Kidney tubule cell (primary cell): Measurements from ENCODE around the gene FAM8A1.
A peak's percentile ranks its signal among the peaks of the same experiment; 100 is the strongest.
"Not testable (repeated sequence)": the region's sequence is repeated elsewhere in the genome, so short reads cannot be mapped to it uniquely, and the experiment has no call there.

Experiments used
- DNase-seq: peaks from one replicate; pipeline ENCODE4 v3.0.0-alpha.2; 2018; ENCODE audit warnings: low spot score

Gene FAM8A1, protein sequence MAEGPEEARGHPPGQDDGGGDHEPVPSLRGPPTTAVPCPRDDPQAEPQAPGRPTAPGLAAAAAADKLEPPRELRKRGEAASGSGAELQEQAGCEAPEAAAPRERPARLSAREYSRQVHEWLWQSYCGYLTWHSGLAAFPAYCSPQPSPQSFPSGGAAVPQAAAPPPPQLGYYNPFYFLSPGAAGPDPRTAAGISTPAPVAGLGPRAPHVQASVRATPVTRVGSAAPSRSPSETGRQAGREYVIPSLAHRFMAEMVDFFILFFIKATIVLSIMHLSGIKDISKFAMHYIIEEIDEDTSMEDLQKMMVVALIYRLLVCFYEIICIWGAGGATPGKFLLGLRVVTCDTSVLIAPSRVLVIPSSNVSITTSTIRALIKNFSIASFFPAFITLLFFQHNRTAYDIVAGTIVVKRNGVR

DNA sequence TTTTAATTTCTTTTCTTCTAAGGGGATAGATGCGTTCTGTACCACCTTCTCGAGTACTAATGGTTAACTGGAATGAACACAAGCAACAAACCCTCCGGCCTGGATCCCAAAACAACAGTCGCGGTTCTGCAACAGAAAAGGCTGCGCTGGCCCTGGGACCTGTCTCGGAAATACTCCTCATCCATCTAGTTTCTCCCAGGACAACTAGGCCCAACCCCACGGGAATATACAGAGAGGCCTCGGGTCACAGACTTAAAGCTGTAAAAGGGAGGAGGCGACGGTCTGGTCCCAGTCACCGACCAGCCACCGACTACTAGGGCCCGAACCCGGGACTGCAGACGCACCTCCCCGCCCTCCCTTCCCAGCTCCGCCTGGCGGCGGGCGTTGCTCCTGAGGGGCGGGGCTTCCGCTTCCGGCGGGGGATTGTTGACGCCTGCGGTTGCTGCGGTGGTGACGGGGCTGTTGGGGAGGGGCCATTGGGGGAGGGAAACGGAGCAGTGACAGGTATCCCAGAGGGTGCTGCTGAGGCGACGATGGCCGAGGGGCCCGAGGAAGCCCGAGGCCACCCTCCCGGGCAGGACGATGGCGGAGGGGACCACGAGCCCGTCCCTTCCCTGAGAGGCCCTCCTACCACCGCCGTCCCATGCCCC is at the start of gene FAM8A1:
Gene FAM8A1, plus strand, starts transcription at position 426 of the 650 bp plus-strand sequence. Its CDS starts 108 bp downstream, at position 534.
- peak; percentile 93 for DNase-seq

DNA sequence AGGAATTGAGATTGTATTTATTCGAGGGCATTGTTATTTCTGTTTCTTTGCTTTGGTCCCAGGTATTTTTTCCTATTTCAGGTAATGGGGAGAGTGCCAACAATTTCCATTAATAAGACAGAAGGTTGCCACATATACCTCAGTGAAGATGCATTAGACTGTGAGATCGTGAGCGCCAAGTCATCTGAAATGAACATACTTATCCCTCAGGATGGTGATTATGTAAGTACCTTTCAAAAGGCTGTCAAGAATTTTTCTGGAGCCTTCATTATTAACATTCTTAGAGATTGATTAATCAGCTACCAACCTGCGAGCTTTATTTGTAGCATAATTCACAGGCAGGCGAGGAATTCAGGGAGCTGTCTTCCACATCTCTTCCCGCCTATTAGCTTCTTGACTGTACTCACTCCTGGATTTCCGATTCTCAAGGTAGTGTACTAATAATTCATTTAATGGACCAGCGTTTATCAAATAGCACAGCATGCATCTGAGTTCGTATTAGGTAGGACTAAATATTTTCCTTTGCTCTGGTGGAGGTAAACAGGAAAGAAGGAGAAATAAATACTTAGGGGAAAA is 48.6 kb upstream of the FAM8A1 start:
- DNase-seq, result no peak

DNA sequence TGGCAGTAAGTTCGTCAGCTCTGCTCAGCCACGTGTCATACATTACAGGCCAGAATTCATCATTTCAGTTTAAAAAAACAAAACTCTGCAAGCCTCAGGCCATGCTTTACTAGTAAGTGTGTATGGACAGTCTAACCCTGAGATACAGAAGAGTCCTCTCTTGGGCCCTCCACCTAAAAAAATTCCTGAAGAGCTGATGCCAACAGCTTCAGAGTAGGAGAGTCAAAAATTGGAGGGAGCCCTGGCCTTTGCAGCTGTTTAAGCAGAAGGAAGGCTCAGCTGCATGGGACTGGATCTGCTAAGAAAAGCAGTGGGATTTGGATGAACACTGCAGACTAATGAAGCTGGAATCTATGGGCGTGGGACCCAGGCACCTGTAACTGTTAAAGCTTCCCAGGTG is 47.2 kb upstream of the FAM8A1 start:
- DNase-seq, result no peak

DNA sequence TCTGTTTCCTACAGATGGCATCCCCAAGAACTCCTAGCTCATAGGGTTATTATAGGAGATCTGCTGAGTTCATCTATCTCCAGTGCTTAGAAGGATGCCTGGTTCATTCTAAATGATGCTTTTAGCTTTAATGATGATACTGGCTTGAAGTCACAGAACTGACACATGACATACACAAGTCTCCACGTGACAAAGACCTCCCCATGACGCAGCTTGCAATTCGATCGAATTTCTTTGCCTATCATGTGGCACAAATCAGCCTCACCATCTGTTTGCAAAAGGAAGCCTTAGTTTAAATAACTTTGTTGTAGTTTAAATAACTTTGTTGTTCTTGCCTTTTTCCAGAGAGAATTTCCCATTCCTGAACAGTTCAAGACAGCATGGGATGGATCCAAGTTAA is 44.1 kb upstream of the FAM8A1 start:
- no peak for DNase-seq

DNA sequence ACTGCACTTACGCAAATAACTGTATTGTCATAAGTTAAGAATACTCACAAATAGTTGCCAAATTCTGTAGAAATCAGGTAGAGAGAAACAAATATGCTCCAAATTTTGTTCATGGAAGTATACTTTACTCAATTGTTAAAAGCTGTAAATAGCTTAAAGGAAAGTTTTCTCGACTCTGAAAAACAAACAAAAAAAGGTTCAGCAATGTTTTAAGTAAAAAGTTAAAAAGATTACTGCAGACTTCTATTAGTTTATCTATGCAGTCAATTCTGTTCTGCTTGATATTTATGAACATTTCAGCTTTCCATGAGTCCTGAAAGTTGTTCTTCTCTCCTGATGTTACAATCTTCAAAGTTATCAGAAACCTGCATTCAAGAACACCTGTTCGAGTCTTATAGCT is 37.5 kb upstream of the FAM8A1 start:
- no peak for DNase-seq

DNA sequence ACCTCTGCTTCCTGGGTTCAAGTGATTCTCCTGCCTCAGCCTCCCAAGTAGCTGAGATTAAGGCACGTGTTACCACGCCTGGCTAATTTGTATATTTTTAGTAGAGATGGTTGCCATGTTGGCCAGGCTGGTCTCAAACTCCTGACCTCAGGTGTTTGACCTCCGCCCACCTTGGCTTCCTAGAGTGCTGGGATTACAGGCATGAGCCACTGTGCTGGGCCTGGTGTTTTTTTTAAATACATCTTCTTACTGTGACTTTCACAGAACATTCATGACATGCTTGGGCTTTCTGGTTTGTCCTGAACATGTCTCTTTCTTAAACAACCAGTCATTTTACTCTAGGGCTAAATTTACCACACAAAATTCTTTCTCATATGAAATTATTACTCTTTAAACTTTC is 34.7 kb upstream of the FAM8A1 start:
- DNase-seq, result no peak

DNA sequence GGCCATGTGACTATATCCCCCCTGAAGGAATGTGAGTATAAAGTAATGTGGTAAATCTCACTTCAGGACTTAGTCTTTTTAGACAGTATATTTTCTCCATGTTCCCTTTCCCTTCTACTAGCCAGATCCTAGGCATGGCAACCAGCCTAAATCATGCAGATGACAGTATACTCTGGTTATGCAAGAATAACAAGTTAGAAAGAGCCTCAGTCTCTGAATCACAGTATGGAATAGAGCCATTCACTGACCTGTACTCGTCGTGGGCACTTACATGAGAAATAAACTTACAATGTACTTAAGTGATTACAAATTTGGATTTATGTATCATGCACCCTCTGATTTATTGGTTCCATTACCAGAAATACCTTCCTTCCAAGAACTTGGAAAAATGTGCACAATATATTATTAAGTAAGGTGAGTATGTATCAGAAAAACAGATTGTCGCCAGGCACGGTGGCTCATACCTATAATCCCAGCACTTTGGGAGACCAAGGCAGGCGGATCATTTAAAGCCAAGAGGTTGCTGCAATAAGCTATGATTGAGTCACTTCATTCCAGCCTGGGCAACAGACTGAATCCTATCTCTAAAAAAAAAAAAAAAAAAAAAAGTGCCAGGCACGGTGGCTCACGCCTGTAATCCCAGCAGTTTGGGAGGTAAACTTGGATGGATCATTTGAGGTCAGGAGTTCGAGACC is 25.1 kb upstream of the FAM8A1 start:
- DNase-seq, result peak; percentile 36

DNA sequence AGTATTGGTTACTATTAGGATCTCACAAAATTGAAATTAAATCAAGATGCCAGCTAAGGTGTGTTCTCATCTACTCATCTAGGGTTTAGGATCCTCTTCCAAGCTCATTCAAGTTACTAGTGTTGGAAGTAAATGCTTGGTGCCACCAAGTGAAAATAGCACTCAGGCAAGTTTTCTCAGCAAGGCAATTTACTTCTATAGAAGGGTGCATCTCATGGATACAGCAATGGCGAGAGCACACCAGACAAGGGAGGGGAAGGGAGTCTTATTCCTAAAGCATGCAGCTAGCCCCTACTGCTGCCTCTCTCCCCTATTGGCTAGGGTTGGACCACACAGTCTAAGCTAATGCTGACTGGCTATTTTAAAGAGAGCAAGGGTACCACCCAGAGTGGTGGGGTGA is 23.0 kb upstream of the FAM8A1 start:
- DNase-seq, result no peak

DNA sequence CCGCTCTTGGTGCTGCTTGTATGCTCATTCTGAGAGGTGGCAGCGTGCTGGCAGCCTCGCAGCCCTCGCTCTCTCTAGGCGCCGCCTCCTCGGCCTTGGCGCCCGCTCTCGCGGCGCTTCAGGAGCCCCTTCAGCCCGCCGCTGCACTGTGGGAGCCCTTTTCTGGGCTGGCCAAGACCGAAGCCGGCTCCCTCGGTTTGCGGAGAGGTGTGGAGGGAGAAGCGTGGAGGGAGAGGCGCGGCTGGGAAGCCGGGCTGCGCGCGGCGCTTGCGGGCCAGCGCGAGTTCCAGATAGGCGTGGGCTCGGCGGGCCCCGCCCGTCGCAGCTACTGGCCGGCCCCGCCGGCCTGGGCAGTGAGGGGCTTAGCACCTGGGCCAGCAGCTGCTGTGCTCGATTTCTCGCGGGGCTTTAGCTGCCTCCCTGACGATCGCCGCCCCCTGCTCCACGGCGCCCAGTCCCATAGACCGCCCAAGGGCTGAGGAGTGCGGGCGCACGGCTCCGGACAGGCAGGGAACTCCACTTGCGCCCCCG is 19.5 kb upstream of the FAM8A1 start:
- DNase-seq, result peak; percentile 52

DNA sequence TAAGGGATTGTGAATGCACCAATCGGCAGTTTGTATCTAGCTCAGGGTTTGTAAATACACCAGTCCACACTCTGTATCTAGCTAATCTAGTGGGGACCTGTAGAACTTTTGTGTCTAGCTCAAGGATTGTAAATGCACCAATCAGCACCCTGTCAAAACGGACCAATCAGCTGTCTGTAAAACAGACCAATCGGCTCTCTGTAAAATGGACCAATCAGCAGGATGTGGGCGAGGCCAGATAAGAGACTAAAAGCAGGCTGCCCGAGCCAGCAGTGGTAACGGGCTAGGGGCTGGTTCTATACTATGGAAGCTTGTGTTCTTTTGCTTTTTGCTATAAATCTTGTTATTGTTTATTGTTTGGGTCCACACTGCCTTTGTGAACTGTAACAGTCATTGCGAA is 18.8 kb upstream of the FAM8A1 start:
- not testable (repeated sequence) for DNase-seq

DNA sequence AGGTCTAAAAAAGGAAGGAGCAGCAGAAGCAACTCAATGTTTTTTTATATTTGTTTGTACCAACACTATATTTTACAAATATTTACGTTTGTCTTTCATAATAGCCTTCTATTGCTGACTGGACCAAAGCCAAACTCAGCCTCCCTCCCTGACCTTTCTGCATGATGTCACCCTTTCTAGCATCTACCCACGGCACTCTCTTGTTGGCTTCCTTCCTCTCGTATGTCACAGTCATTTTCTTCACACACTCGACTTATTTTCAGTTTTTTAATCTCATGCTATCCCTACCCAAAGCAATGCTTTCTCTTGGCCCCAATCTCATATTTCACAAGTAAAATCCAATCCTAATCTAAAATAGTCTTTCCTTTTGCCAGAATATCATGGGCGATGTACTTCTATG is 16.3 kb upstream of the FAM8A1 start:
- DNase-seq, result peak; percentile 56

DNA sequence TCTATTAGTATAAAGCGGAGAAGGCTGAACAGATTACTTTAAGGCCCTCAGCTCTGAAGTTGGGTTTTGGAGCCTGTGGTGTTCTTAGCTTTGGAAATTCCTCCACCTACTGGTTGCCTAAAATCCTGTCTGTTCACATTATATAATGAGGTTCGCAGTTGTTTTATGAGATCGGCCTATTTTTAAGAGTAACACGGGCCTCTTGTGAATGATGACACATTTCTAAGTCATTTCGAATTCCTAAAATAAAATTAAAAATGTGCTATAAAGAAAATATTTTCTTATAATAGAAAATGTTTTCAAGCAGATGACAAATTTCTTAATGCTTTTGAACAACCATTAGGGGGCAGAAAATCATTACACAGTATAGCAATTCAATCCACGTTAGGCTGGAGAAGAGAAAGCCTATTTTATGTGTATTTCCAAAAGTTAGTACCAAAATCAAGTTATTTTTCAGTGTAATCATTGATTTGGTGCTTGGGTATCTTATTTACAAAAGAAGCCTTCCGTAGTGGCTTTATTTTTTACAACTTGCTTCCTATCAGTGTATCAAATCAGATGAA is 15.8 kb upstream of the FAM8A1 start:
- DNase-seq, result peak; percentile 72

DNA sequence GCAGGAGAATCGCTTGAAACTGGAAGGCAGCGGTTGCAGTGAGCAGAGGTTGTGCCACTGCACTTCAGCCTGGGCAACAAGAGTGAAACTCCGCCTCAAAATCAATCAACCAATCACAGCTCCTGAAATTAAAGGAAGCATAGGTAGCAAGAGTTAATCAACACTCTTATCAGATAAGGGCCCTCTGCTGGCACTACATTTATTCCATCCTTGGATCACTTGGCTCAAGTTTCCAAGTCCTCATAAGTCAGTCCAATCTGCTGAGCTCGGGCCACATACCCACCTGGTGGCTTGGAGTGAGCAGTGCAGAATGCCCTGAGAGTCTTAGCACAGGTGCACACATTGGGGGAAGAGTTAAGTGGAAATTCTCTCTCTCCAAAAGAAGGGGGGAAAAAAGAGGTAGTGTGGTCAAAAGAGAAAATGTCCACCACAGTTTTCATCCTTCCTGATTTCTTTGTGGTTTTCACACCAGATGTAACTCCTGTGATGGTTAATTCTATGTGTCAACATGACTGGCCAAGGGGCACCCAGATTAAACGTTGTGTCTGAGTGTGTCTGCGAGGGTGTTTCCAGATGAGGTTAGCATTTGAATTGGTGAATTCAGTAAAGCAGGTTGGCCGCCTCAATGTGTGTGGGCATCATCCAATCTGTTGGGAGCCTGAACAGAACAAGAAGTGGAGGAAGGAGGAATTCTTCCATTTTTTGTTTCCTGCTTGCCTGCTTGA is 14.2 kb upstream of the FAM8A1 start:
- peak; percentile 53 for DNase-seq

DNA sequence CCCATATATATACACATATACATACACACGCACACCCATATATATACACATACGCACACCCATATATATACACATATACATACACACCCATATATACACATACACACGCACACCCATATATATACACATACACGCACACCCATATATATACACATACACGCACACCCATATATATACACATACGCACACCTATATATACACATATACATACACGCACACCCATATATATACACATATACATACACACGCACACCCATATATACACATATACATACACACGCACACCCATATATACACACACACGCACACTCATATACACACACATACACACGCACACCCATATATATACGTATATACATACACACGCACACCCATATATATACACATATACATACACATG is 13.5 kb upstream of the FAM8A1 start:
- not testable (repeated sequence) for DNase-seq

DNA sequence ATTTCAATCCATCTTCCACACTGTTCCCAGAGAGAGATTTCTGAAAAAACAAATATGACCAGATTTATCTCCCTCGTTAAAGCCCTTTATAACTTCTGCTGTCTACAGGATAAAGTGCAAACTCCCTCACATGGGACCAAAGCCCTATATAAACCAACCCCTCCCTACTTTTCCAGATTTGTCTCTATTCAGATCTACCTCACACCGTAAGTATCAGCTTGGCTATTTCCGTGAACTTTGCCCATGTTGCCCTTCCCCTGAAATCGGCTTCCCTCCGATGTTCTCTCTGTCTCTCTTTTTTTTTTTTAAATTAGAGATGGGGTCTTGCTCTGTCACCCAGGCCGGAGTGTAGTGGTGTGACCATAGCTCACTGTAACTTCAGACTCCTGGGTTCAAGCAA is 12.1 kb upstream of the FAM8A1 start:
- DNase-seq, result no peak

DNA sequence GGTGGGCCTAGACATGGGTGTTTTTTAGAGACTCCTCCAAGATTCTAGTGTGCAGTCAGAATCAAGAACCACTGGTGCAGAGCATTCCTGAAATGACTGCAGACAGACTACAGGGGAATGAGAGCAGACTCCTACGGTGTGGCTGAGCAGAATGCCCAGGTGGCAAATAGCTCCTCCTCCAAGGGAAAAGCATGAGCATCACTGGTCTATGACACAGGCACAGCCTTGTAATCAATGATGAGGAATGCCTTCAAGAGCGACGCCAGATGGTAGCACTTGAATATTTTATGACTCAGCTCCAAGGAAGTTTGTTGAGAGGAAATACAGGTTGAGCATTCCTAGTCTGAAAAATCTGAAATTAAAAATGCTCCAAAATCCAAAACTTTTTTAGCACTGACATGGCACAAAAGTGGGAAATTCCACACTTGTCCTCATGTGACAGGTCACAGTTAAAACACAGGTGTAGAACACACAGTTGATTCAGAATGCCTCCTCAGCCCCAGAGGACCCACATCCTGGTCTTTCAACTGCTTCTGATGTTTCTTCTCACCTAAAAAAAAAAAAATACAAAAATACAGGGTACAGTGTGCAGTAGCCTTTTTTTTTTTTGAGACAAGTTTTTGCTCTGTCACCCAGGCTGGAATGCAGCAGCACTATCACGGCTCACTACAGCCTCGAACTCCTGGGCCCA is 10.6 kb upstream of the FAM8A1 start:
- DNase-seq, result peak; percentile 98

DNA sequence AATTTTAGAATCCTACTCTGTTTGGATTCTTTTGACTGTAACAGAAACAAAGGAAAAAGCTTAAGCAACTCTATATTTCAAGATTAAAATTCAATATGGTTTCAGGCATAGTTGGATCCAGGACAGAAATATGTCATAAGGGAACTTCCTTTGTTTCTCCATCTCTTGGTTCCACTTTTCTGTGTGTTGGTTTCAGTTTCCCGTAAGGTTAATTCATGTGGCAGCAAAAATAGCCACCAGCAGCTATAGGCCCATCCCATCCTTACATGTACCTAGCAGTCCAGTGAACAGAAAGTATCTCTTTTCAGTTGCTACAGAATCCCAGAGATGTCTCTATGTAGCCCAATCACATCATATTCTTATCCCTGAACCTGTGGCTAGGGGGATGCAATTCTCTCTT is 8.8 kb upstream of the FAM8A1 start:
- DNase-seq, result no peak

DNA sequence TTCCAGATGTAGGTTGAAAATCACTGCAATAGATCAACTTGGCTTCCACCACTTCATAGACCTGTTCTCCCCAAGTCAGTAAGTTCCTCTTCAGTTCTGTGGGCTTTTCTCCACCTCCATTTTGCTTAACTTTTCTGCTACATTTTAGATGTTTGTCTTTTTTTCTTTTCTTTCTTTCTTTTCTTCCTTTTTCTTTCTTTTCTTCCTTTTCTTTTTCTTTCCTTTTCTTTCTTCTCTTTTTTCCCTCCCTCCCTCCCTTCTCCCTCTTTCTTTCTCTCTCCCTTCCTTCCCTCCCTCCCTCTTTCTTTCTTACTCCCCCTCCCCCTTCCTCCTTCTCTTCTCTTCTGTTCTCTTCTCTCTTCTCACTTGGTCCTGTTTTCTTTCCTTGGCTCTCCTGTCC is 6.9 kb upstream of the FAM8A1 start:
- no peak for DNase-seq

DNA sequence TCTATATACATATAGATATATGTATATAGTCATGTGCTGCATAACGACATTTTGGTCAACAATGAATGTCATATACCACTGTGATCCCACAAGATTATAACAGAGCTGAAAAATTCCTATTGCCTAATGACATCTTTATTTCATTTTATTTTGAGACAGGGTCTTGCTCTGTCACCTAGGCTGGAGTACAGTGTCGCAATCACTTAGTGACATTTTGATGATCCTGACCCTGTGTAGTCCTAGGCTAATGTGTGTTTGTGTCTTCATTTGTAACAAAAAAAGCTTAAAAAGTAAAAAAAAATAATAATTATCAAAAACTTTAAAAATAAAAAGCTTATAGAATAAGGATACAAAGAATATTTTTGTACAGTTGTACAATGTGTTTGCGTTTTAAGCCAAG is 4.0 kb upstream of the FAM8A1 start:
- DNase-seq, result no peak

DNA sequence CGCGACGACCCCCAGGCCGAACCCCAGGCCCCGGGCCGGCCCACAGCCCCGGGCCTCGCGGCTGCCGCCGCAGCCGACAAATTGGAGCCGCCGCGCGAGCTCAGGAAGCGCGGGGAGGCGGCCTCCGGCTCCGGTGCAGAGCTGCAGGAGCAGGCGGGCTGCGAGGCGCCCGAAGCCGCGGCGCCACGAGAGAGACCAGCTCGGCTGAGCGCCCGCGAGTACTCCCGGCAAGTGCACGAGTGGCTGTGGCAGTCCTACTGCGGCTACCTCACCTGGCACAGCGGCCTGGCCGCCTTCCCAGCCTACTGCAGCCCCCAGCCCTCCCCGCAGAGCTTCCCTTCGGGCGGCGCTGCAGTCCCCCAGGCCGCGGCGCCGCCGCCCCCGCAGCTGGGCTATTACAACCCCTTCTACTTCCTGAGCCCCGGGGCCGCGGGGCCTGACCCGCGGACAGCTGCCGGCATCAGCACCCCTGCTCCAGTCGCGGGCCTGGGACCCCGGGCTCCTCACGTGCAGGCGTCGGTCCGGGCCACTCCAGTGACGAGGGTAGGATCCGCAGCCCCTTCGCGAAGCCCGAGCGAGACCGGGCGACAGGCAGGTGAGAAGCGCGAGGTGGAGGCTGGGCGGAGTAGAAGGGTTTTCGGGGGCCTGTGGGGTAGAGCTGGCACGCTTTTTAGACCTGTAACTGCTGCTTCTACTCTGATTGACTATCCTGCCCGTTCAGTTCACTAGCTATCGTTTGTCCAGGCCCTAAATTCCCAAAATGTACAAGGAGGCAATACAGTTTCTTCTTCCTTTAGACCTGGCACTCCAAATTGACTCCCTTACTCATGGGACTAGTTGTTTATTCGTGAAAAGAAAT is 654 bp downstream of the FAM8A1 start:
- DNase-seq, result peak; percentile 39
